DND-41 (cell line): ENCODE measurements around the gene RALGAPA2.

ENCODE experiments used
- ATAC-seq: fragments of 200-7000 bp; cut with Tn5 transposase; 3 replicates; pipeline ENCODE4 v1.9.1; 2021; ENCODE audit warnings: low read depth; ENCODE audit not compliant: insufficient read depth
- DNase-seq: peaks from one replicate; pipeline ENCODE4 v3.0.0-alpha.2; 2020
- H2AFZ ChIP-seq: 2 replicates; pipeline ENCODE4 v1.6.0; 2012; ENCODE audit warnings: low read depth, low read length
- H3K27ac ChIP-seq: 2 replicates; pipeline ENCODE4 v1.5.1; 2012; ENCODE audit warnings: low read length, inconsistent platforms
- H3K27me3 ChIP-seq: fragments of 200-600 bp; sonication (generic); 2 replicates; pipeline ENCODE4 v1.6.0; 2012; ENCODE audit warnings: low read length, mild to moderate bottlenecking, inconsistent platforms; ENCODE audit not compliant: insufficient read depth, poor library complexity
- H3K36me3 ChIP-seq: 2 replicates; pipeline ENCODE4 v1.5.1; 2012; ENCODE audit warnings: low read length, inconsistent platforms; ENCODE audit not compliant: insufficient read depth
- H3K4me1 ChIP-seq: 2 replicates; pipeline ENCODE4 v1.5.1; 2012; ENCODE audit warnings: mild to moderate bottlenecking, low read length; ENCODE audit not compliant: insufficient read depth
- H3K4me2 ChIP-seq: 2 replicates; pipeline ENCODE4 v1.6.0; 2012; ENCODE audit warnings: mild to moderate bottlenecking, moderate library complexity, low read length, inconsistent platforms; ENCODE audit not compliant: insufficient read depth
- H3K4me3 ChIP-seq, 2 experiments: fragments of 200-600 bp in 1 of 2; shearing (Covaris generic) in 1 of 2; 2 replicates each; pipeline ENCODE4 v1.5.1; 2012 to 2016; ENCODE audit warnings: inconsistent platforms in 2 of 2, low read length in 2 of 2, mild to moderate bottlenecking in 2 of 2, low read depth in 1 of 2, moderate library complexity in 1 of 2
- H3K79me2 ChIP-seq: 2 replicates; pipeline ENCODE4 v1.6.0; 2012; ENCODE audit warnings: low read length, inconsistent platforms; ENCODE audit not compliant: insufficient read depth
- H3K9ac ChIP-seq: 2 replicates; pipeline ENCODE4 v1.6.0; 2012; ENCODE audit warnings: low read depth, mild to moderate bottlenecking, inconsistent platforms, low read length, moderate library complexity
- H3K9me3 ChIP-seq: 2 replicates; pipeline ENCODE4 v1.5.1; 2012; ENCODE audit warnings: low read length, moderate library complexity, mild to moderate bottlenecking, inconsistent platforms; ENCODE audit not compliant: insufficient read depth, severe bottlenecking
- H4K20me1 ChIP-seq: 2 replicates; pipeline ENCODE4 v1.6.0; 2012; ENCODE audit warnings: low read length; ENCODE audit not compliant: insufficient read depth
- EZH2 ChIP-seq: IDR thresholded peaks from 3 replicates; pipeline ENCODE4 v1.6.1; 2012; ENCODE audit warnings: borderline replicate concordance, low read depth, mild to moderate bottlenecking, moderate library complexity, low read length, inconsistent platforms; ENCODE audit not compliant: severe bottlenecking
- TF ChIP-seq, protein P1 (sequence below): IDR thresholded peaks from 2 replicates; pipeline ENCODE4 v1.5.1; 2012; ENCODE audit warnings: borderline replicate concordance, low read length, moderate library complexity, mild to moderate bottlenecking; ENCODE audit not compliant: poor library complexity, severe bottlenecking; ENCODE audit errors: extremely low read depth

The RALGAPA2 gene

DNA sequence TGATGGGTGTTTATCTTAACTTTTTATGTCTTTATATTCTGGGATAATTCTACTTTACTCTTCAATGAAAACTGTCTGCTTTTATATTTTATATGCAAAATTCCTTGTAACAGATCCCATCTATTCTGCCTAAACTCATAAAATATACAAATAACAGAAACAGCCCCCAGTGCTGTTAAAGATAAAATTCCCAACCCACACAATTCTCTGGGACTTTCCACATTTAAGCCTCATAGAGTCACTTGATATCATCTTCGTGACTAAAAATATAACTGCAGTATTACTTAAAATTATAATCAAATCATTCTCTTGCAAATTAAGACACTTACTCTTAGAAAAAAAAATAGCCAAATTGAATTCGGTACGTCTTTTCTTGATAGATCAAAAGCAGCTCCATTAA, 284.4 kb downstream of the RALGAPA2 start:
- no peak overlapping the region for H3K4me3 ChIP-seq
- H3K27ac ChIP-seq: no peak overlapping the region
- H3K27me3 ChIP-seq: no peaks in the 10 kb centered on the region
- H4K20me1 ChIP-seq: no peaks in the 10 kb centered on the region
- no peaks in the 10 kb centered on the region for H3K79me2 ChIP-seq
- no peak overlapping the region for H3K9ac ChIP-seq
- H2AFZ ChIP-seq: no peak overlapping the region
- ATAC-seq (no peak), DNase-seq (no peak)
- H3K9me3 ChIP-seq: no peaks in the 10 kb centered on the region
- no peak for TF ChIP-seq EZH2
- TF ChIP-seq, protein P1, sequence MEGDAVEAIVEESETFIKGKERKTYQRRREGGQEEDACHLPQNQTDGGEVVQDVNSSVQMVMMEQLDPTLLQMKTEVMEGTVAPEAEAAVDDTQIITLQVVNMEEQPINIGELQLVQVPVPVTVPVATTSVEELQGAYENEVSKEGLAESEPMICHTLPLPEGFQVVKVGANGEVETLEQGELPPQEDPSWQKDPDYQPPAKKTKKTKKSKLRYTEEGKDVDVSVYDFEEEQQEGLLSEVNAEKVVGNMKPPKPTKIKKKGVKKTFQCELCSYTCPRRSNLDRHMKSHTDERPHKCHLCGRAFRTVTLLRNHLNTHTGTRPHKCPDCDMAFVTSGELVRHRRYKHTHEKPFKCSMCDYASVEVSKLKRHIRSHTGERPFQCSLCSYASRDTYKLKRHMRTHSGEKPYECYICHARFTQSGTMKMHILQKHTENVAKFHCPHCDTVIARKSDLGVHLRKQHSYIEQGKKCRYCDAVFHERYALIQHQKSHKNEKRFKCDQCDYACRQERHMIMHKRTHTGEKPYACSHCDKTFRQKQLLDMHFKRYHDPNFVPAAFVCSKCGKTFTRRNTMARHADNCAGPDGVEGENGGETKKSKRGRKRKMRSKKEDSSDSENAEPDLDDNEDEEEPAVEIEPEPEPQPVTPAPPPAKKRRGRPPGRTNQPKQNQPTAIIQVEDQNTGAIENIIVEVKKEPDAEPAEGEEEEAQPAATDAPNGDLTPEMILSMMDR: no peak
- no peaks in the 10 kb centered on the region for H3K4me1 ChIP-seq
- H3K36me3 ChIP-seq: no peaks in the 10 kb centered on the region
- H3K4me2 ChIP-seq: no peak overlapping the region

DNA sequence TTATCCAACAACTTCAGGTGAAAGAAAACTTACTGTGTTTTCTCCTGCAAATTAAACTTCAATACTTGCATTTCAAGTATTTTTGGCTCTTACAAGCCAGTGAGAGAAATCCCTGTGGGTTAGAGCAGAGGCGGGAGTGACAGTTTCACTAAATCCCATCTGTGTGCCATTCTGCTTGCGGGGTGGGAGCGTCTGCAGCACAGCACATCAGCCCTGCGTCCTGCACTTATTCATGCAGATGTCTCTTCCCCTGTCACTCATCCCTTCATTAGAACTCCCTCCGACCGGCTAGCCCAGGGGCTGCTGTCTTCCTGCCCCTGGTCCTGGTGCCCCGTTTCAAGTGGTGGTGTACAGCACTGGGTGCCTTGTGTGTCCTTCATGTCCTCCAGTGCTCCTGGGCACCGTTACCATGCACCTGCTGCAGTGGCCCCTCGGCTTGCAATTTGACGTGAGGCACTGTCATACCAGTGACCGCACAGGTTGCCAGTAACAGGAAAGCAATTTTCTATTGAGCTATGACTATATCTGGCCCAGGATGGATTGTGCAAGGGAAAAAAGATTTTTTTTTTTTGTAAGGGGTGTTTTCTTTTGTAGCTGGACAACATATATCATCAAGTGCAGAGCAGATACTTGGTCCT, 285.1 kb downstream of the RALGAPA2 start:
- no peak overlapping the region for H3K4me3 ChIP-seq
- no peak overlapping the region for H2AFZ ChIP-seq
- H3K4me1 ChIP-seq: no peaks in the 10 kb centered on the region
- H4K20me1 ChIP-seq: no peaks in the 10 kb centered on the region
- H3K4me2 ChIP-seq: no peak overlapping the region
- H3K27ac ChIP-seq: no peak overlapping the region
- no peaks in the 10 kb centered on the region for H3K79me2 ChIP-seq
- no peak overlapping the region for H3K9ac ChIP-seq
- no peaks in the 10 kb centered on the region for H3K9me3 ChIP-seq
- no peak for TF ChIP-seq EZH2
- TF ChIP-seq, protein P1: no peak
- no peak for DNase-seq
- H3K36me3 ChIP-seq: no peaks in the 10 kb centered on the region
- H3K27me3 ChIP-seq: no peaks in the 10 kb centered on the region
- ATAC-seq: no peak

DNA sequence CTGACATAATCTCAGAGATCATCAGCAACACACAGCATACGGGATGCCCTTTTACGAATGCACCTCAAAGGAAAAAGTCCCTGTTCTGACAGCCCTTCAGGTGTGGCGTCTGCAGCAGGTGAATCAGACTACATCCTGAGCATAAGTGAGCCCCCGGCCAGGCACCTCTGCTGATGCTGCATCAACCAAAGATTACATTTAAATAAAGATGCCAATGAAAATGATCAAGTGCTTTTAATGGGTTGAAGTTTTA, 285.9 kb downstream of the RALGAPA2 start:
- H3K27me3 ChIP-seq: no peaks in the 10 kb centered on the region
- TF ChIP-seq, protein P1: no peak
- no peak for TF ChIP-seq EZH2
- H3K79me2 ChIP-seq: no peaks in the 10 kb centered on the region
- no peaks in the 10 kb centered on the region for H4K20me1 ChIP-seq
- H3K9ac ChIP-seq: no peak overlapping the region
- H3K36me3 ChIP-seq: no peaks in the 10 kb centered on the region
- no peaks in the 10 kb centered on the region for H3K9me3 ChIP-seq
- H3K4me2 ChIP-seq: no peak overlapping the region
- H2AFZ ChIP-seq: no peak overlapping the region
- no peaks in the 10 kb centered on the region for H3K4me1 ChIP-seq
- DNase-seq (no peak), ATAC-seq (no peak)
- no peak overlapping the region for H3K27ac ChIP-seq
- H3K4me3 ChIP-seq: no peak overlapping the region
